WI38 (cell line): ENCODE results near the gene MAFB.
"Not testable (repeated sequence)": the region's sequence is repeated elsewhere in the genome, so short reads cannot be mapped to it uniquely, and the experiment has no call there.

Source experiments
- H3K4me3 ChIP-seq: 2 replicates; pipeline ENCODE4 v1.5.1; 2011; ENCODE audit warnings: low read depth, mild to moderate bottlenecking, control low read depth, low read length
- CTCF ChIP-seq: IDR thresholded peaks from 2 replicates; pipeline ENCODE4 v1.5.1; 2012; ENCODE audit warnings: low read depth, mild to moderate bottlenecking, control low read depth, low read length

Gene MAFB

DNA sequence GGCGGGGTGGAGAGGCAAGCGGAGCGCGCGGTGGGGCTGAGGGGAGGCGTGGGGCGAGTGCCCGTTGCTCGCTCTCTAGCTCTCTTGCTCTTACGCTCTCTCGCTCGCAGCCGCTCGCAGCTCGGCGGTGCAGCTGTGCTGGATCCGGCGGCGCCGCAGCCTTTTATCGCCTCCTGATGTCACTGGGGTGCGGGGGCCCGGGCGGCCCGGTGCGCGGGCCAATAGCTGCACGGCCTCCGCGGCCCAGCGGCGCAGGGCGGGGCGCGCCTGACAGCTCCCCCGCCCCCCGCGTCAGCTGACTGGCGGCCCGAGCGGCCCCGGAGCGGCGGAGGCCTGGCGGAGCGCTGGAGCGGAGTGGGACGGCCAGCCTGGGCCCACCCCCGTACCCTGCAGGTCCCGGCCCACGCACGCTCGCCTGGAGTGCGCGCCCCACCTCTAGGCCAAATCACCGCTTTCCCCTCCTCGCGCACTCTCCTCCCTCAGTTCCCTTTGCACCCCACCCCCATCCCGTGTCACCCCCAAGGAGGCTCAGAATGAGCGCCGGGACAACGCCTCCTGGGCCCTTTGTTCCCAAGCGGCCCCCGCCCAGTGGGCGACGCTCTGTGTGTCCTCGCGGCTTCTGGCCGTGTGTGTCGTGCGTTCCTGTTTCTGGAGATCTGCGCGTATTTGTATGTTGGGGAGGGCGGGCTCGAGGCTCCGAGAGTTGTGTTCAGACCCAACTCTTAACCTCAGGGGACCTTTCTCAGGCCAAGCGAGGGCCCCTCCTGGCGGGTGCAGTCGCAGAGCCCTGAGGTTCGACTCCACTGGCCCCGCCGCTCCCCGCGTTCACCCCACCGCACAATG, at the start of gene MAFB:
Gene MAFB (minus strand): TSS at position 137 of the 843 bp plus-strand sequence. CDS start 386 bp downstream, outside the sequence.
- H3K4me3 ChIP-seq: peak within 1 kb of the TSS; percentile 63
- TF ChIP-seq CTCF: no peak

GRCh38 chr20:40736468-40736867, 47.4 kb upstream of the MAFB start:
- H3K4me3 ChIP-seq: not testable (repeated sequence)

- TF ChIP-seq CTCF: no peak
- no peak overlapping the region for H3K4me3 ChIP-seq
Observed at GRCh38 chr20:40728996-40729395, 40.0 kb upstream of the MAFB start.

- no peak overlapping the region for H3K4me3 ChIP-seq
- TF ChIP-seq CTCF: no peak
Observed at GRCh38 chr20:40728470-40728869, 39.4 kb upstream of the MAFB start.

DNA sequence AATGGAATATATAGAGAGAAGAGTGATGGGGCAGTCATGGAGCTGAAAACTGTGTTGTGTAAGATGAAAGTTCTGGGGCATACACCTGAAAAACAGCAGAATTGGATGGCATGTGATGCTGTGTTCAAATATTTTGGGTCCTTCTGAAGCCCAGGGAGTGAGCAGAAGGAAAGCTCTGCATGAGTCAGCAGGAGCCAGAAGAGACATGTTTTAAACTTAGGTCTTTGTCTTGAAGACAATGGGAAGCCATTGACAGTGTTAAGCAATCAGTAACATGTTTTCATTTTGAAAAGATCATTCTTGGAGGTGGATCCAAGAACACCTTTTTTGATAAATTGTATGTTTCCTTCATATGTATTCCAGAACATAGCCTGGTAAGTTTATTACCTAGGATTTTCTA, 38.9 kb upstream of the MAFB start:
- TF ChIP-seq CTCF: no peak

DNA sequence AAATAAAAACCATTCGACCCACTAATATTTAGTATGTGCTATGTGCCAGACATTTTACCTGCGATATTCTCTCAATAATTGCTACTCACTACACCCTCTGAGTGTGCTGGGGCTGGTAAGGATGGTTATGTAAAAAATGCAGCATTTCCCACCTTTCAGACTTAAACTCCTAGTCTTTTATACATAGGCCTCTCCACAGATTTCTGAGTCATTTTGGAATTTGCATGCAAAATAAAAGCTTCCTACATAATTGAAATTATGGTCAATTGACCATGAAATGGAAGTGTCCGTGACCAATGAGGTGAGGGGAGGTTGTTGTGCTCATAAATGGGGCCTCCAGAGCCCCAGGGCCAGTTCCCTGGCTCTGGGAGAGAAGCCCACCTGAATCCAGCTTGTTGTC, 37.7 kb upstream of the MAFB start:
- H3K4me3 ChIP-seq: no peak overlapping the region
- no peak for TF ChIP-seq CTCF

More for the DNA sequence above, 38.9 kb upstream of the MAFB start:
- H3K4me3 ChIP-seq: no peak overlapping the region

DNA sequence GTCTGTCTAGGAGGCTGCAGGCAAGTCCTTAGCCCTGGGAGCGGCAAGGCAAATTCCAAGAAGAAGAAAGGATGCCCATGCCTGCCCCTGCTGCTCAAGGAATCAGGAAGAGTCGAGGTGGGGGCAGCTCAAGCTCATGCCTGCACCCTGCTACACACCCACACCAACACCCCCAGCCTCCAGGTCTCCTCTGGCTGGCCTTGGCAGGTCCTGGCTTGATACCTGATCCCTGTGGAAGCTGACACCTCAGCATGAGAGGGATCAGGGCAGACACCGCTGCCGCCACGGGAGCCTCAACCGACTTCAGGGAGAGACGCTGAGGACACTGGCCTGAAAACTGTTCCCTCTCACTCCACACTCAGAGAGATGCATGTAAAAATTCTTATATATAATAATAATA, 35.5 kb upstream of the MAFB start:
- H3K4me3 ChIP-seq: no peak overlapping the region
- TF ChIP-seq CTCF: no peak

- no peak for TF ChIP-seq CTCF
- H3K4me3 ChIP-seq: no peak overlapping the region
Observed at GRCh38 chr20:40720826-40721225, 31.8 kb upstream of the MAFB start.
